HEK293 (cell line): ENCODE data around the gene PLBD1.

Experiments used
- REST ChIP-seq: fragments of 450-650 bp; formaldehyde crosslinking; IDR thresholded peaks from 2 replicates; pipeline ENCODE4 v1.5.1; 2016; ENCODE audit warnings: missing biosample characterization, missing genetic modification characterization
- YY2 ChIP-seq: fragments of 450-650 bp; formaldehyde crosslinking; IDR thresholded peaks from 2 replicates; pipeline ENCODE4 v1.5.1; 2016; ENCODE audit warnings: missing biosample characterization, missing genetic modification characterization
- ZBTB21 ChIP-seq: fragments of 450-650 bp; formaldehyde crosslinking; IDR thresholded peaks from 2 replicates; pipeline ENCODE4 v1.5.1; 2017; ENCODE audit warnings: missing biosample characterization, missing genetic modification characterization
- ZFP3 ChIP-seq: fragments of 450-650 bp; formaldehyde crosslinking; IDR thresholded peaks from 2 replicates; pipeline ENCODE4 v1.5.1; 2016; ENCODE audit warnings: low read depth, missing biosample characterization, missing genetic modification characterization
- ZNF112 ChIP-seq: fragments of 450-650 bp; formaldehyde crosslinking; IDR thresholded peaks from 2 replicates; pipeline ENCODE4 v1.5.0; 2017; ENCODE audit warnings: missing biosample characterization, missing genetic modification characterization
- ZNF121 ChIP-seq: fragments of 450-650 bp; formaldehyde crosslinking; IDR thresholded peaks from 2 replicates; pipeline ENCODE4 v1.5.1; 2016; ENCODE audit warnings: missing biosample characterization, missing genetic modification characterization
- ZNF138 ChIP-seq: fragments of 450-650 bp; formaldehyde crosslinking; IDR thresholded peaks from 2 replicates; pipeline ENCODE4 v1.5.1; 2016; ENCODE audit warnings: missing biosample characterization, missing genetic modification characterization, borderline replicate concordance
- ZNF174 ChIP-seq: fragments of 450-650 bp; formaldehyde crosslinking; IDR thresholded peaks from 2 replicates; pipeline ENCODE4 v1.5.0; 2017; ENCODE audit warnings: missing biosample characterization, mild to moderate bottlenecking, missing genetic modification characterization
- ZNF48 ChIP-seq: fragments of 450-650 bp; formaldehyde crosslinking; IDR thresholded peaks from 2 replicates; pipeline ENCODE4 v1.5.1; 2016; ENCODE audit warnings: missing biosample characterization, missing genetic modification characterization

GRCh38 chr12:14554281-14555007, 13.2 kb downstream of the PLBD1 start:
- TF ChIP-seq ZNF138 (tag by site-specific recombination), result no peak
- no peak for TF ChIP-seq REST
- no peak for TF ChIP-seq YY2 (tag by site-specific recombination)
- TF ChIP-seq ZNF121 (tag by site-specific recombination), result no peak
- TF ChIP-seq ZNF112, result no peak
- TF ChIP-seq ZNF48, result no peak
- TF ChIP-seq ZBTB21 (tag by site-specific recombination), result no peak
- TF ChIP-seq ZNF174 (tag by site-specific recombination), result no peak
- TF ChIP-seq ZFP3 (tag by site-specific recombination), result no peak
